Renal cortex interstitium (tissue), 11 donors: ENCODE results near the gene USP31. TPM values are rescaled to one million over a fixed set of nuclear protein-coding genes. Genes with fewer than 3 reads are reported as not detected.
A peak's percentile ranks its signal among the peaks of the same experiment; 100 is the strongest.
"Not testable (repeated sequence)": the region's sequence is repeated elsewhere in the genome, so short reads cannot be mapped to it uniquely, and the experiment has no call there.

ENCODE experiments used
- DNase-seq, 11 donors: peaks; one replicate each; pipeline ENCODE4 v3.0.0-alpha.2; 2013; ENCODE audit warnings: low read depth in 9 of 11, low spot score in 4 of 11; ENCODE audit errors: extremely low read depth in 1 of 11
- polyA plus RNA-seq, 3 donors: library from polyadenylated mRNA; unstranded; fragments of 120-200 nt; gene quantifications; one replicate each; pipeline ENCODE4 v1.2.1, GENCODE V29; 2013; ENCODE audit not compliant: insufficient read length in 3 of 3

USP31 gene
- polyA plus RNA-seq, 3 donors, result 6.4 to 7.7 (median 6.4) TPM

- no peak for DNase-seq
These were observed 41.3 kb downstream of the USP31 start for GRCh38 chr16:23107936-23108335.

- DNase-seq, result no peak
These were observed 42.1 kb downstream of the USP31 start for GRCh38 chr16:23107117-23107516.

- DNase-seq, result no peak
These were observed 43.9 kb downstream of the USP31 start for GRCh38 chr16:23105309-23105708.

DNA sequence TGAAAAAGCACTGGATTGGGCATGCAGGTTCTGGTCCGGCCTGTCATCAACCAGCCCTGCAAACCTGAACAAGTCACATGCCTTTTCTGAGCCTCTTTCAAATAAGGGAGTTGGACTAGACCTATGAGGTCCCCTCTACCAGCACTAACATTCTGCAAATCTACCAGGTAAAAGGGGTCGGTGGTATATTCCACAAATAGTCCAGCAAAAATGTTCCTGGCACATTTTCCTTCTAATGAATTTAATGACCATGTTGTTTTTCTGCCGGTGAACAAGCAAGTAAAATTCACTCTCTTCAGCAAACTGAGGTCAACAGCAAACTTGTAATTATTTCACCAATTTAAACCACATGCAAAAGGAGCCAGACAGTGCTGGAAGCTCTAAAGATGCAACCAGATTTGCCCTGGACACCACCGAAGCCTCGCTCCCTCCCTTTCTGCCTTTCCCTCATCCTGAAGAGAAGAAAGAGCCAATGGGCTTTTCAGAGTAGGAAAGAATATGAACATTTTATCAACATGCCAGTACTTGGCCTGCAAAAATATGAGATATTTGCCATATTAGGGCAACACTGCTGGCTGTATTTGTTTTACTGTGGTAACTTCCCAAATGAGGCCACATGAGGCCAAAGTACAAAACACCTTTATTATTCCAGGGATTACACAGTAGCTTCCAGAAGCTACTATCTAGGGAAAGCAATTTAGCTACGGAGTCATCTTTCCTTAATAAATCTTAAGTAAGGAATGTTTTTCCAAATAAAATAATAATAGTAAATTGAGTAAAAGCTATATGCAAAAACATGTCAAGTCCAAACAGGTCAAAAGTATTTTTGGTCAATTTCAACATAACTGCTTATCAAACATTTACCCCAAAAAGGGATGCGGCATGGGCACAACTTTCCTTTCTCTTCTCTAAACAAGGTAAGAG, 45.0 kb downstream of the USP31 start:
- DNase-seq, result no peak

- no peak for DNase-seq
These were observed 45.6 kb downstream of the USP31 start for GRCh38 chr16:23103603-23104002.

DNA sequence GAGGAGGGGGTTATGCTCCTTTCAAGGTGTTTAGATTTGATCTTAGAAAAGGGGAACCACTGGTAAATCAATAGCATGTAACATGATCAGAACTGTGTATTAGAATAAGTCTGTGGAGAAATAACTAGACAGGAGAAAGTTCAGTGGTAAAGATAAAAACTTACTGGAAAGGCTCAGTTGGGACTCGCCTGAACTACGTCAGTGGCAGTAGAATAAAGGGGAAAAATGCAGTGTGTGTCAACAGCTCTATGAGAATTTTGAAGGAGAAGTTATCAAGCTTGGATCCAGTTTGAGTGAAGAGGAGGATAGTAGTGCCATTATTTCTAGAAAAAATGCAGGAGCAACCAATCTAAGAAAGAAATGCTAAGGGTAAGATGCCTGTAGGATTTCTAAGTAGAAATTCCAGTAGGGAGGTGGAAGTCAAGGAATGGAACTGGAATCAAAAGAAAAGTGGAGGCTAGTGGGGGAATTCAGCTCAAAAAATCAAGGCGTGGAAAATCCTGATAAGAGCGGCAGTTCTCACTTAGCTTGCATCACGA, 48.2 kb downstream of the USP31 start:
- no peak for DNase-seq

- not testable (repeated sequence) for DNase-seq
These were observed 52.8 kb downstream of the USP31 start for GRCh38 chr16:23096450-23096849.

DNA sequence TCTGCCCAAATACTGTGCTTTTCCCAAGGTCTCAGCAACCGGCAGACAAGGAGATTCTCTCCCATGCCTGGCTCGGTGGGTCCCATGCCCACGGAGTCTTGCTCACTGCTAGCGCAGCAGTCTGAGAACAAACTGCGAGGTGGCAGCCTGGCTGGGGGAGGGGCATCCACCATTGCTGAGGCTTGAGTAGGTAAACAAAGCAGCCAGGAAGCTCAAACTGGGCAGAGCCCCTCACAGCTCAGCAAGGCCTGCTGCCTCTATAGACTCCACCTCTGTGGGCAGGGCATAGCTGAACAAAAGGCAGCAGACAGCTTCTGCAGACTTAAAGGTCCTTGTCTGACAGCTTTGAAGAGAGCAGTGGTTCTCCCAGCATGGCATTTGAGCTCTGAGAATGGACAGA, 55.1 kb downstream of the USP31 start:
- not testable (repeated sequence) for DNase-seq

DNA sequence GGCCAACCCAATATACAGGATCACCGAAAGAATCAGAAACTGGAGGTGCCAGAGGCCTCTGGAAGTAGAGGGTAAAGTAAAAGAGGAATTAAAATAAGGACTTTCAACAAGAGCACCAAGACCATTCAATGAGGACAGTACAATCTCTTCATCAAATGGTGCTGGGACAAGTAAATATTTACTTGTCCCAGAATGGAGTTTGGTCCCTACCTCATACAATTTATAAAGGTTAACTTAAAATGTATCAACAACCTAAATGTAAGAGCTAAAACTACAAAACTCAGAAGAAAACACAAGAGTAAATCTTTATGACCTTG, 56.5 kb downstream of the USP31 start:
- DNase-seq, result no peak

- no peak for DNase-seq
These were observed 57.0 kb downstream of the USP31 start for GRCh38 chr16:23092072-23092800.

- DNase-seq, result no peak
These were observed 60.1 kb downstream of the USP31 start for GRCh38 chr16:23089111-23089510.

- no peak for DNase-seq
These were observed 61.2 kb downstream of the USP31 start for GRCh38 chr16:23088018-23088417.

DNA sequence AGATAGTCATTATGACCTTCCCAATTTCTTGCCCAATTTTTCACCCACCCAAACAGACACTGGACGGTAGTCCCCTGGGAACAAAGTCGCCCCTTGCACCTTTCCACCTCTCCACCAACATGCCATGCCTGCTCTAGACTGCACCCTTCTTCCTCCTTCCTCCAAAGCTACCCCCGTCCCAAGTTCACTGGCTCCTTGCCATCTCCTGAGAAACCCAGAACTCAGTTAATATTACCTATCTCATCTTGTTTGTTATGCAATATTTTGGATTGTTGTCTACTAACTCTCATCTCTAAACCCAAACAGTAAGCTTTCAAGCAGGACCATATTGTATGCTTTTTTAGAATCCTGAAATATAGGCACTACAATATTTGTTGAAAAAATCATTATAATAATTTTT, 63.3 kb downstream of the USP31 start:
- no peak for DNase-seq

GRCh38 chr16:23082161-23082788, 67.0 kb downstream of the USP31 start:
- DNase-seq, result no peak

DNA sequence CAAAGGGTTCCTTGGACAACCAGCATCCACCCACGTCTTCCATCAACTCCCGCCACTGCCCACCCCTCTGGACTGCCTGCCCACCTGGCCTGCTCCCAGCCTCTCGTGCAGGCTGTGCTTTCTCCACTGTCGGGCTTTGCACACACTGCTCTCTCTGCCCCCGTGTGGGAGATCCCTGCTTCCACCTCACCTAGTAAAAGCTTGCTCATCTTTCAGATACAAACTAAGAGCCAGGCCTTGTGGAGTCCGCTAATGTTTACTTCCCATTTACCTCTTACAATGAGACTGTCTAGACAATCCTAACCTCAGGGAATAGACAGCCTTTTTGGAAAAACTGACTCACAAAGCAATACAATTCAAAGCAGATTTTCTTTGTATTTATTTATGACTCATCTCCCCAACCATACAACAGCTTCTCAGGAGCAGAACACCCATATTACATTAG, 67.6 kb downstream of the USP31 start:
- DNase-seq, result no peak

GRCh38 chr16:23080747-23081146, 68.5 kb downstream of the USP31 start:
- no peak for DNase-seq

- no peak for DNase-seq
These were observed 68.9 kb downstream of the USP31 start for GRCh38 chr16:23080329-23080728.

DNA sequence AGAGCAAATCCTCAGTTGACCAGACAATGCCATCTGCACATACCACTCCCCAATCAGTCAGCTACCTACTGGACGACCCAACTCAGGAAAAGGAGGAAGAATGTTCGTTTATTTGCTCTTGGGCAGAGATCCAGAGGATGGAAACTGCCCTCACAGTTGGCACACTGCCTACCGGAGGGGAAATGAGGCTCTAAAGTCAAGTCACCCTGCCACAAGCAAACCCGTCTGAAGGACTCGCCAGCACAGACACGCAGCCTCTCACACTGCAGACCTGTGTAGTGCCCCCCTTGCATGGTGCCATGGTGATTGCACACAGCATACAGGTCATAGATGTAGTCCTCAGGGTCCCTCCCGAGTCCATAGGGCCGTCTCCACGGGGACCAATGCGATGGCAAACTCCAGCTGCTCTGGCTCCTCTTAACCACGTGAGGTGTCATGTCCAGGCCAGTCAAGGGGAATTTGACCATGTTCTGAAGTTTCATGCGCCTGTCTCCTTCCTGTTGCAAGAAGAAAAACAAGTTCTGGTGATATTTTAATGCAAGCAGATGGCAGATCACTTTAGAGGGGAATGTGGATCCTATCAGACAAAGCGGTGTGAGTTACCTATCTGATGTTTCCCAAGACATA, 69.5 kb downstream of the USP31 start:
- DNase-seq, result peak in 1 of 11 donors; percentile 8

GRCh38 chr16:23074423-23074822, 74.8 kb downstream of the USP31 start:
- no peak for DNase-seq
